Renal cortical epithelial cell (primary cell): Measurements from ENCODE around the gene ADGRL2. TPM values are rescaled to one million over a fixed set of nuclear protein-coding genes. Genes with fewer than 3 reads are reported as not detected.
"Not testable (repeated sequence)": the region's sequence is repeated elsewhere in the genome, so short reads cannot be mapped to it uniquely, and the experiment has no call there.

Experiments
- DNase-seq: peaks from one replicate; pipeline ENCODE4 v3.0.0-alpha.2; 2011; ENCODE audit warnings: low read depth
- total RNA-seq: library from RNA; depleted of rRNA; stranded (reverse); fragments of >200 nt; gene quantifications from 2 replicates; pipeline ENCODE4 v1.2.3, GENCODE V29; 2014

ADGRL2 gene
- total RNA-seq, 1 donor from 2014 or later = 117 TPM

DNA sequence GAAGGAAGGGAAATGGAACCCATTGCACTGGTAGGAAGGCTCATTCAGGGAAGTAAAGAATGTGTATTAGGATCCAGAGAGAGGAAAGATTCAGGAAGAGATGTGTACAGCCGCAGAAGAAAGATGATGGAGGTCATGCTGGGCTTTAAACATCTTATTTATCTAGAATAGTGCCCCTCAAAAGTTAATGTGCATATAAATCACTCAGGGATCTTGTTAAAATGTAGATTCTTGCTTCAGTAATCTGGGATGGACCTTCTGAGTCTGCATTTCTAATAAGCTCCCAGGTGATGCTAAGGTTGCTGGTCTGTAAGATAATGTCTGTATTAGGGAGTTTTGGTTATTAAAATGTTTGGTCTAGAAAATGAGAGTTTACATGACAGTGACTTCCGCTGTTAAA lies 46.3 kb downstream of the ADGRL2 start:
- no peak for DNase-seq

DNA sequence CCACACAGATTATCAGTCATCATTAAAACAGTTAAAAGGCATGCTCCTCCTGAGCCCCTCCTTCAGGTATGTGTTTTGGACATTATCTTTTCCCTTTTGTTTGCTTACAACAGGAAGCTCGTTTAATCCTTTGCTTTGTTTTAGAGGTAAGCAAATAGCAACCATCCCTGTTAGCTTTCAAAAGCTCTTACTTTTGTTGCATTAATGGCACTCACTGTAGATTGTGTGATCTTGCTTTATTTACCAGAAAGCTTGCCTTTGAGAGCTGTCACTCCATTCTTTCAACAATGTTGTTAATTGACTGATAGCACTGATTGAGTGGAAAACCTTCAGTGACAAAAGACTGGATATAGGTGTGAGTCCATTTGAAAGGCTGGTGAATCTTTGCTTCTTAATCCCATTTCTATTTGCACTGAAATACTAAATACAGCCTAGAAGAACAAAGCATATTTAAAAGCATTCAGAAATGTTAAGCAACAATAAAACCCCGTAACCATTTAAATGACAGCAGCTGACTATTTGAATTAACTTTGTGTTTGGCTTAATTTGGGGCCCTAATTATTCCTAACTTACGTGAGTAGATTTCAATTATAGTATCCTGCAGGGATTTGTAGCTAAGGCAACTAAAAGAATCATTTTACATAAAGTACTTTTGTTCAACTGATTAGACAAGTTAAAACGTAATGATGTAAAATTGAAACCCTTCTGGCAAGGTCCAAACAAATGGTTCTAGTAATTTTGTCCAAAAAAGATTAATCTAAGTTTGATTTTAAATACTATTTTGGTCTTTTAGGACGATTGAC lies 48.3 kb downstream of the ADGRL2 start:
- DNase-seq = no peak

DNA sequence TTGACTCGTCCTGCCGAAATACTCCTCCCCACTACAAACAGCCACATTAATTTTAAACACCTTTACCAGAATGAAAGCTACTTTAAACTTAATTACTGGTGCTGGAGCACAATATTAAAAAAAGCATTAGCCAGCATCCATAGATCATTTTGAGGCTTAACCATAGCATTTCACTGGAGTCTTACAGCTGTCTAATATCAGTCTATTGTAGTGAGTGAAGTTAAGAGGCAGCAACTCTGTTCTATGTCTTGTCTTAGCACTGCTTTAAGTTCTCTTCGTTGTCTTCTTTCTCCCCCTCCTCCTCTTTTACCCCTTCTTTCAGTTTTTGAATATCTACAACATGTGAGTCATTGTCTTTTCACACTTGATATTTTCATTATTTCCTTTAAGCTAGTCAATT lies 49.3 kb downstream of the ADGRL2 start:
- DNase-seq = no peak

DNA sequence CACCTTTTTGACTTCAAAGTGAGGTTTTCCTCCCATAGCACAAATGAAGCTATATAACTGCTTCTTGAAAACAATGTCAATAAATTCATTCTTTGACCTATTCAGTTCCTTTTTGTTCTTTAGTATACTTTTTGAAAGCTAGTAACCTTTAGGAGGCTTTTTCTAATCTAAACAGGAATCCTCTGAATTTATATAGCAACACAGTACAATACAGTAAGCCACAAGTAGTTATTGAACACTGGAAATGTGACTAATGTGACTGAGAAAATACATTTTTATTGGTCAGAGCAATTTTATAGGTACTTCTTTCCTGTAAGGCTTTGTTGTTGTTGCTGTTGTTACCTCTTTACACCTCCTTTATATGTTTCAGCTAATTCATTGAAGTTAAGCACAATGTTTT lies 49.8 kb downstream of the ADGRL2 start:
- no peak for DNase-seq

DNA sequence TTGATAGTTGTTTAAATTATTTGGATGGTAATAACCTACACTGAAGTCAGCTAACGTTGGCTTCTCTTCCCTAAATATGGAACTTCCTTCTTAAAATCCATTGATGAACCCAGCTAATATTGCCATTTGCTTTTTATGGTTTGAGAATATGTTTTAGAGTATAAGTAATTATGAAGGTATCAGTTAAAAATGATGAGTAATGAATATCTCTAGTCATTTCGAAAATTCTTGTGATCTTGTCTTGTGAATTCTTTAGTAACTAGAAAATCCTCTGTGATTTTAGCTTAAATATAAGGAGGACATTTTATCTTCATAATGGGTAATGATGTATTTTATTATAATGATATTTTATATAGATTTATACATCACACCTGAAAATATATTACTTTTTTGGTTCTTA lies 50.5 kb downstream of the ADGRL2 start:
- no peak for DNase-seq

DNA sequence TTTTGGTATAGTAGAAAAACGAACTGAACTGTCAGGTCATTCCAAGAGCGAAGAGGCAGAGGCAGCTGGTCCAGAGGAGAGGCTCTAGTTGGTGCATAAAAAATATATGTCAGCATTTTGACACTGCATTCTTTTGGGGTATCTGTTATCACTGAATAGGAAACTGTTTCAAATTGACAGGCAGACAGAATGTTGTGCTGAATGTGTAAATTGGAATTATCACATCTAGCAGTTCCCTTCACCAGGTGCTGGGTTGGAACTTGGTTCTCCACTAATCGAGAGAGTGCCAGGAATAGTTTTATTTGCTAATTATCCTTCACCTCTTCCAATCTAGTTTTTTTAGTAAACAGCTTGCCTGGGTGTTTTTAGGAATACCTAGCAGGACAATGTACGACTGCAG lies 52.2 kb downstream of the ADGRL2 start:
- no peak for DNase-seq

DNA sequence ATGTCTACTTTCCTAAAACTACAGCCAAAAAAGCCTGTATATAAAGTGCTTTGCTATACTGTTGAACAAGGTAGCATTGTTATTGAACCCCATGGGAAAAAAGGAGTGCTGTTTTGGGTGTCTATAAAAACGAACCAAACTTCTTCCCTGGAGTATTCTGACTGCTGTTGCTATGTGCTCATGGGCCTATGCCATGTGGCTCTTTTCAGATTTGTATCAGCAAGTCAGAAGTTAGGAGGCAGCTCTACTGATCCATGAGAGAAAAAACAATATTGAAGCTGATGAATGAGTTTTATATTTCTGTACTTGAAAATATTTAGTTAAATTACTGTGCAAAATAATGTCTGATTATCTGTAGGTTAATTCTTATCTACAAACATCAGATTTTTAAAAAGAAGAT lies 66.5 kb downstream of the ADGRL2 start:
- no peak for DNase-seq

DNA sequence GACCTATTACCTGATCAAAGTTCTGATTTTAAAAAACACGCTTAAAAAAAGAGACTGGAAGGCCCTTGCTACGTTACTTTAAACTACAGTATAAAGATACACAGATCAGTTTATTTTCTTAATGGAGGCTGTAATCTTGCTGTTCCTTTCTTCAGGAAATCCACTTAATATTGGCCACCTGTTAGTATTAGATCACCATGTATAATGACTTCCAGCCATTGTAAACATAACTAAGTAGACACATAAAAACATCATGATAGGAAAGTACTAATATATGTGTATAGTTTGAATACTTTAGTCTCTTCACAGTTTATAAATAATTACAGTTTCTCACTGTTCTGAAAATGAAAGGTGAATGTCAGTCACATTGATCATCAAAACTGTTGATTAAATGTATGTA lies 68.6 kb downstream of the ADGRL2 start:
- DNase-seq = no peak

DNA sequence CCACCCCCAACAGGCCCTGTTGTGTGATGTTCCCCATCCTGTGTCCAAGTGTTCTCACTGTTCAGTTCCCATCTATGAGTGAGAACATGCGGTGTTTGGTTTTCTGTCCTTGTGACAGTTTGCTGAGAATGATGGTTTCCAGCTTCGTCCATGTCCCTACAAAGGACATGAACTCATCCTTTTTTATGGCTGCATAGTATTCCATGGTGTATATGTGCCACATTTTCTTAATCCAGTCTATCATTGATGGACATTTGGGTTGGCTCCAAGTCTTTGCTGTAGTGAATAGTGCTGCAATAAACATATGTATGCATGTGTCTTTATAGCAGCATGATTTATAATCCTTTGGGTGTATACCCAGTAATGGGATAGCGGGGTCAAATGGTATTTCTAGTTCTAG lies 70.4 kb downstream of the ADGRL2 start:
- not testable (repeated sequence) for DNase-seq

DNA sequence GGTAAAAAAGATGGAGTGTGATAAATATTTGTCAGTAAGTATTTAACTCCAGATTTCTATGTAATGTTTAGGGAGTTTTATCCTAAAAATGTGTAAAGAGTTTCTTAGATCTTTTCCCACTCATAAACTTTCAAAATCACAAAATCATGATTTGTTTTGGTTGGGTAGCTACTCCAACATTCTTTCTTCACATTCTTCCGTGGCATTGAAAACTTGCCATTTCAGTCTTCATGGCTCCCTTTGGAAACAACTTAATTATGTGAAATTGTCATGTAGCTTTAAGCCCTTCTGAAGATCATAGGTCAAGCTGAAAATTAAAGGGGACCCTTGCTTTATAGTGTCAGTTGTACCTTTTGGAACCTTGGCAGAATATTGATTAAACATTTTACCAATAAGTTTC lies 73.2 kb downstream of the ADGRL2 start:
- DNase-seq = peak; percentile 34

DNA sequence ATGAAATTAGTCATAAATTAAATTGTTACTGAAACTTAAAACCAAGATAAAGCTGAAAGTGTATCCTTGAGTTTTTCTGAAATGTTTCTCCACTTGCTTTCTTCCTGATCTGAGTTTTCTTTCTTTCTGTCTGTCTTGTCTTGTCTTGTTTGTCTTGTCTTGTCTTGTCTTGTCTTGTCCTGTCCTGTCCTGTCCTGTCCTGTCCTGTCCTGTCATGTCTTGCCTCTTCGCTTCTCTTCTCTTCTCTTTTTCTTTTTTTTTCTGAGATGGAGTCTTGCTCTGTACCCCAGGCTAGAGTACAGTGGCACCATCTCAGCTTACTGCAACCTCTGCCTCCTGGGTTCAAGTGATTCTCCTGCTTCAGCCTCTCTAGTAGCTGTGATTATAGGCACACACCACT lies 73.7 kb downstream of the ADGRL2 start:
- no peak for DNase-seq

DNA sequence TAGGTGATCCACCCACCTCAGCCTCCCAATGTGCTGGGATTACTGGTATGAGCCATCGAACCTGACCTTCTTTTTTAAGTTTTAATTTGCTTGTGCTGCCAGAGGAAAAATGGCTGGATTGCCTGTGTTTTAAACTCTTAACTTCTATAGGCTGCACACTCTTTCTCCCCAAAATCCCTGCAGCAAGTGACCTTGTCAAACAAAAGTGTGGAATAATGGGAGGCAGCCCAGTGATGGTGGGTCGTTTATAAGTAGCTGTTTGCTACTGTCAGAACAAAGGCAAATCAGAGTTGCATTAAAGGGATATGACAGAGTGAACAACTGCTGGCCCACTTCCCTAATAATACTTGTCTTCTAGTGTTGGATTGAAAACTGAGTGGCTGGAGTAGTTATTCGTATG lies 74.2 kb downstream of the ADGRL2 start:
- DNase-seq = no peak

DNA sequence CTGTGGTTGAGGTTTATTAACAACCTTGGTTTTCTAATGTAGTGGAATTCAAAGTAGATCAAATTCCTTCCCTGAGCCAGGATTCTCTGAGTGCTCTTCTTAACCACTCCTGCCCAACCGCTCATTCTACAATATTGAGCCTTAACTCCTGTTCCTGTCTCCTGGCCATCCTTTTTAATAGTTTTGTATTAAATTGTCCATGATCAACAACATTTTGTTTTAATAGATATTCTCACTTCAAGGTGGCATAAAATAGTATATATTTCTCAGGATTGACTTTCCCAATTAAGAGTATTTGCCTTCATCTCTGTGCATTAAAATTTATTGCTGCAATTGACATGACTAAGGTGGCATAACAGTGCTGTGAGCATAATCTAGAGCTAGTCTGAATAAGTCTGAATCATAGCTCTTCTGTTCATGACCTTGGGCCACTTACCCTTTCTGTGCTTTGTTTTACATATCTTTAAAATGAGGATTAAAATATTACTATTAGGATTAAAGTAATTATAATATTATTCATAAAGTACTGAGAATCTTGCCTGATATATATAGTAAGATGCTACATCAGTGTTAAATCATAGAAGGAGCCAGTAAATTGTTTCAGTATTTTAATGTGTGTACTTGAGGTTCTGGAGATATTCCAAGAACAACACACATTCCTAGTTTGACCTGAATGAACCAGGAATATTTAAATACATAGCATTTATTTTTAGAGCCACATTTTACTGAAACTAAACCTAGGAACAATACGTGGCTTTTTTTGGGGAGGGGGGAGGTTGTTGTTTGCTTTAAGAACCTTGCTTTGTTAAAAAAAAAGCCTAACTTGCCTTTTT lies 76.4 kb downstream of the ADGRL2 start:
- DNase-seq = peak; percentile 83

DNA sequence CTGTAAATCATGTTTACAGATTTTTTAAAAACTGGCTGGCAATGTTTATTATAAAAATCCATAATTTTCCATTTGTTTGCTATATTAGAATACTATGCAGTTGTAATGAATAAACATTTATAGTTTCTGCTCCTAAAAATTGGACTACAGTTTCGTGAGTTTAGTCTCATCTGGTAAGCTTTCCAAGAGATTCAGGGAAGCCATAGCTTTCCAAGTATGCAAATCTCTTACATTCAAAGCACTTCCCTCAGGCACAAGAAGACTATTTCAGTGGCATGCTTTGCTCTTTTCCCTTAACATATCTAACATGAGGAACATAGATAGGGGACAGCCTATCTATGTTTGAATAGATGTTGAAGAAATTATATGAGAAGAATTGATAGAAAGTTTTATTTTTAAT lies 77.2 kb downstream of the ADGRL2 start:
- peak; percentile 60 for DNase-seq

DNA sequence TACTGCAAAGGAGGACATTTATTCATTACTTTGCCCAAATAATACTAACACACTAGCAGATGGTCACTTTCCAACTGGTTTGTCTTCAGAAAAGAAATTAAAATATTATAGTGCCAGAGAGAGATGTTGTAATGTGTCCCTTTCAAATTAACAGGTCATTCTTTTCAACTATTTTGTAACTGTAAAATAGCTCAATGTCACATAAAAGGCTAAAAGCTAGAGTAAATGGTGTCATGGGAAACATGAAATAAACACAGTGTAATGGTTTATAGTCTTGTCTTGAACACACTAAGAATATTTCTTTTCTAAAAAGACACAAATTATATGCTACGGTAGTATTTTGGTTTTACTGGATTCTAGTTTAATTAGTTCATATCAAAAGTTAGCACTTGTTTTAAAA lies 77.8 kb downstream of the ADGRL2 start:
- DNase-seq = no peak

DNA sequence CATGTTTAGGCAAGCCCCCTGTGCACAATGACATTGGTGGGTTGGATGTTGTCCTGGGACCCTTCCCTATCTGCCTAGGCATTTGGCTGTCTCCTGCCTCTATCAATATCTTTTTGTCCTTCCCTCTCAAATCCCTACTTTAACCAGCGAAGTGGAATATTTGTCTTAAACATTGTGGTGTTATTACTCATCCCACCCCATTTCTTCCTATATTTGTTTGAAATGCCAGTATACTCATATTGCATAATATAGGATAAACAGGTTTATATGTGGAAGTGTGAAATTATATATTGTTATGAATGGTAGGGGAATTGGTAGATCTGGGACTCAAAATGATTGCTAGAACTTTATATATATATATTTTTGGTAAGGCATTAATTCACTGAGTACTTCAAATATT lies 80.0 kb downstream of the ADGRL2 start:
- no peak for DNase-seq

DNA sequence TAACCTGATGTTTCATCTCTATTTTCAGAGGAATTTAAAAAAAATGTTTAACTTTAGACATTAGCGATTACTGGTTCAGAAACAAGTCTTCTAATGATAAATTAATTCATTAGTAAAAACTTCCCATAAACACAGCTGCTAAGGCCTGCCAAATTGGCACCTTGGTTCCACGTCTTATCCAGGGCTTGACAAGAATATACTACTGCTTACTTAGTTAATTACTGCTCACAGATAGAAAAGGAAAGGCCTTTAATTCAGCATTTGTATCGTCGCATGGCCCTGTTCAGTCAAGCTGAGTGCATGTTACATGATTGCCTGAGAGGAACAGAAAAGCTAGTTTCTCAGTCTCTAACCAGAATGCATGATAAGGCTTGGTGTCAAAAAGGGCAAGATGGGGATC lies 84.6 kb downstream of the ADGRL2 start:
- no peak for DNase-seq

DNA sequence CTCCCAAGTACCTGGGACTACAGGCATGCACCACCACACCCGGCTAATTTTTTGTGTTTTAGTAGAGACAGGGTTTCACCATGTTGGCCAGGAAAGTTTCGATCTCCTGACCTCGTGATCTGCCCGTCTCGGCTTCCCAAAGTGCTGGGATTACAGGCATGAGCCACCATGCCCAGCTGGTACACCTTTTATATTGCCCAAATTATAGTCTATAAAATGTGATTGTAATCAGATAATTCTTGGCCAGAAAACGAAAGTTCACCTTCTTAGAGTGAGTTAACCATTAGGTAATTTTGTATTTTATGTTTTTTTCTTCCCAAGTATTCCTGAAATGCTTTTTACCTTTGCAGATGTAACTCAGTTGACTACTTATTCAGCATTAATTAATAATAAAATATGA lies 85.6 kb downstream of the ADGRL2 start:
- not testable (repeated sequence) for DNase-seq

DNA sequence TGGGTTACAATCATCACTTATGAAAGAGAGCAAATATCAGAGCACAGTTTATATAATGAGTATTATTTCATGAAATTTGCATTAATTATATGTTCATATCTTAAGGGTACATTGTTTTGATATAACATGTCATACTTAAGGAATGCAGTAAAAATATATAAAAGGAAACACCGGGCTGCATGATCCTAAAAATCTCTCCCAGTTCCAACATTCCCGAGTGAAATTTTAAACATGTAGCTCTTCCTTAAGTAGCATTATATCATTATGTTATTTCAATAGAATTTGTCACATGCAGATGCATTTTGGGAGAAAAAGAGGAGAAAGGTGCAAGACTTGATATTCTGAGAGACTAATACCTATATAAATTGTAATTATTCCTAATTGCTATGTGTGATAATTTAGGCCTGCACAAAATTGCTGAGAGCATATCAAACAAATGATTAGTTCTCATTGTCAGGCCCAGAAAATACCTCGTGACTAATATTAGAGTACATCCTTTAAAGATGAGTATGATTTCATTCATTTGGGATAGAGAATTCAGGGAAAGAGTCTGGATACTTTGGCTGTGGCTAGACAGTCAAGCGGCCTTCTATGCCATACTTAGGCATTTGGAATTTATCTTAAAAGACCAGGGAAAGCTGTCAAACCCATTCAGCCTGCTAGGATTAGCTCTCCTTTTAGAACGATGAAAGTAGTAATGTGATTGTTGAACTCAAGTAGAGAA lies 86.8 kb downstream of the ADGRL2 start:
- DNase-seq = no peak

DNA sequence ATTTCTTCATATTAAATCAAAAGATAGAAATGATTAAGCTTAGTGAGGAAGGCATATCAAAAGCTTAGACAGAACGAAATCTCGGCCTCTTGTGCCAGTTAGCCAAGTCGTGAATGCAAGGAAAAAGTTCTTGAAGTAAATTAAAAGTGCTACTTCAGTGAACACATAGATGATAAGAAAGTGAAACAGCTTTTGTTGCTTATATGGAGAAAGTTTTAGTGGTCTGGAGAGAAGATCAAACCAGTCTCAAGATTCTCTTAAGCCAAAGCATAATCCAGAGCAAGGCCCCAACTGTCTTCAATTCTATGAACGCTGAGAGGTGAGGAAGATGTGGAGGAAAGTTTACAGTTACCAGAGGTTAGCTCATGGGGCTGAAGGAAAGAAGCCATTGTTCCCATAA lies 88.4 kb downstream of the ADGRL2 start:
- DNase-seq = no peak

DNA sequence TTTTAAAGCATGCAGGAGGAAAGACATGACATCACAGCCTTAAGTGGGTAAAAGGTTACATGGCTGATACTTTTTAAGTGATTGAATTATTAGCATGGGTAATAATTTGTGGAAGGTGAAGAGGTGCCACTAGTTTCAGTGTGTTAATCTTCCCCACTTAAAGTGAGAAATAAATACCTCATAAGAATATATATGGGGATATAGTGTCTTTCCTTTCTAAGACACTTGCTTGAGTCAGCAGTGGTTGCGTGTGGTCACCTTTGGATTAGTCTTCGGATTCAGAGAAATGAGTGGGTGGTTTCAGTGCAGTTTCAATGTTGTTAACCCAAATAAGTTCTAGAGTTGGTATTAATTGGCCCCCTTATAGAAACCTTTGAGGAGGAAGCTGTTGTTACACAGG lies 94.1 kb downstream of the ADGRL2 start:
- peak; percentile 53 for DNase-seq

DNA sequence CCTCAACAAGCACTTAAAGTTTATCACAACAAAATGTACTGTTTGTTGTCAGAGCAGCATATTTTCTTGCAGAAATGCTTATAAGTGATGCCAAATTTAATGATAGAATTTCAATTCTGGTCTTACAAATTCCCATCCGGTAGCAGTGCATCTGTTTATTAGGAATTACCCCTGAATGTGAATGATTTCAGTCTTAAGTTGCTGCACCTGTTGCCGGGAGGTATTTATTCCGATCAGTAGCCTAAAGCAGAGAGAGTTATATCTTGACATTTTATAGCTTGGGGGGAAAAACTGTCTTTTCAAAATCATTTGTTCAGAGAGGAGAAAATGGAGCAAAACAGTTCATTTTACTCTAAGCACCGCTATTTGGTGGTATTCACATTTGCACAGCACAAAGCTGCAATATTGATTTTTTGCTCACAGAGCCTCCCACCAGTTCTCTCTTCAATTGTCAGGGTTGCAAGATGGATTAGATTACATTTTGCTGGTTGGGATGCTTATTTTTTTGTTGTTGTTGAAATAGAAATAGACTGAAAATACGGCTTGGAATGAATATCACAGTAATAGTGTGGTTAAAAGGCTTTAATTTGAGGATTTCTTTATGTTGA lies 98.6 kb downstream of the ADGRL2 start:
- no peak for DNase-seq
